ENCODE measurements around the gene MYOD1.

Gene MYOD1

DNA sequence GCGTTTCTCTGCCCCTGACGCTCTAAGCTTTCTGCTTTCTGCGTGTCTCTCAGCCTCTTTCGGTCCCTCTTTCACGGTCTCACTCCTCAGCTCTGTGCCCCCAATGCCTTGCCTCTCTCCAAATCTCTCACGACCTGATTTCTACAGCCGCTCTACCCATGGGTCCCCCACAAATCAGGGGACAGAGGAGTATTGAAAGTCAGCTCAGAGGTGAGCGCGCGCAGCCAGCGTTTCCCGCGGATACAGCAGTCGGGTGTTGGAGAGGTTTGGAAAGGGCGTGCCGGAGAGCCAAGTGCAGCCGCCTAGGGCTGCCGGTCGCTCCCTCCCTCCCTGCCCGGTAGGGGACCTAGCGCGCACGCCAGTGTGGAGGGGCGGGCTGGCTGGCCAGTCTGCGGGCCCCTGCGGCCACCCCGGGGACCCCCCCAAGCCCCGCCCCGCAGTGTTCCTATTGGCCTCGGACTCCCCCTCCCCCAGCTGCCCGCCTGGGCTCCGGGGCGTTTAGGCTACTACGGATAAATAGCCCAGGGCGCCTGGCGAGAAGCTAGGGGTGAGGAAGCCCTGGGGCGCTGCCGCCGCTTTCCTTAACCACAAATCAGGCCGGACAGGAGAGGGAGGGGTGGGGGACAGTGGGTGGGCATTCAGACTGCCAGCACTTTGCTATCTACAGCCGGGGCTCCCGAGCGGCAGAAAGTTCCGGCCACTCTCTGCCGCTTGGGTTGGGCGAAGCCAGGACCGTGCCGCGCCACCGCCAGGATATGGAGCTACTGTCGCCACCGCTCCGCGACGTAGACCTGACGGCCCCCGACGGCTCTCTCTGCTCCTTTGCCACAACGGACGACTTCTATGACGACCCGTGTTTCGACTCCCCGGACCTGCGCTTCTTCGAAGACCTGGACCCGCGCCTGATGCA is at the start of gene MYOD1:
Gene MYOD1, plus strand, starts transcription at position 544 of the 910 bp plus-strand sequence. Its CDS starts 212 bp downstream, at position 756.
- TF ChIP-seq, protein P1, sequence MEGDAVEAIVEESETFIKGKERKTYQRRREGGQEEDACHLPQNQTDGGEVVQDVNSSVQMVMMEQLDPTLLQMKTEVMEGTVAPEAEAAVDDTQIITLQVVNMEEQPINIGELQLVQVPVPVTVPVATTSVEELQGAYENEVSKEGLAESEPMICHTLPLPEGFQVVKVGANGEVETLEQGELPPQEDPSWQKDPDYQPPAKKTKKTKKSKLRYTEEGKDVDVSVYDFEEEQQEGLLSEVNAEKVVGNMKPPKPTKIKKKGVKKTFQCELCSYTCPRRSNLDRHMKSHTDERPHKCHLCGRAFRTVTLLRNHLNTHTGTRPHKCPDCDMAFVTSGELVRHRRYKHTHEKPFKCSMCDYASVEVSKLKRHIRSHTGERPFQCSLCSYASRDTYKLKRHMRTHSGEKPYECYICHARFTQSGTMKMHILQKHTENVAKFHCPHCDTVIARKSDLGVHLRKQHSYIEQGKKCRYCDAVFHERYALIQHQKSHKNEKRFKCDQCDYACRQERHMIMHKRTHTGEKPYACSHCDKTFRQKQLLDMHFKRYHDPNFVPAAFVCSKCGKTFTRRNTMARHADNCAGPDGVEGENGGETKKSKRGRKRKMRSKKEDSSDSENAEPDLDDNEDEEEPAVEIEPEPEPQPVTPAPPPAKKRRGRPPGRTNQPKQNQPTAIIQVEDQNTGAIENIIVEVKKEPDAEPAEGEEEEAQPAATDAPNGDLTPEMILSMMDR (IDR thresholded peaks at IDR 0.05; ENCODE audit: insufficient read depth, low read depth, low read length, missing control alignments) = no peak
- peak; percentile 27 for DNase-seq (ENCODE audit: low read depth)
- no peak within 1 kb of the TSS for H3K4me3 ChIP-seq (ENCODE audit: low read length)

DNA sequence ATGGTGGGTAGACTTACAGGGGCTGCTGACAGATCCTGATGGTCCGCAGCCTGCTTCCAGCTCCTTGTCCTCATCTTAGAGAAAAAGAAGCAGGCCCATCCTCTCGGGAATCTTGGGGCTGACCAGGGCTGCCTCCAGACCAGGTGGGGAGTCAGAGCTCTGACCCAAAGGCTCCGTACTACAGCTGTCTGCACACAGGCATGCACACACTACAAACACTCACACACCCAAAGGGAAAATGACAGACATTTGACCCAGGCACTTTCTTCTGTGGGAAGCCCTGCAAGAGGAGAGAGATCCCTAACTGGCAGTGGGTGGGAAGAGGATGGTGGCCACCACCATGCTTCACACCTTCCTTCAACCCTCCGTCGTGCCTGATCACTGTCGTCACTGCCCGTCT is 46.9 kb upstream of the MYOD1 start:
- TF ChIP-seq, protein P1 (IDR thresholded peaks at IDR 0.05; ENCODE audit: insufficient read depth, low read depth, low read length, missing control alignments) = no peak
- no peak overlapping the region for H3K4me3 ChIP-seq (ENCODE audit: low read length)
- no peak for DNase-seq (ENCODE audit: low read depth)

DNA sequence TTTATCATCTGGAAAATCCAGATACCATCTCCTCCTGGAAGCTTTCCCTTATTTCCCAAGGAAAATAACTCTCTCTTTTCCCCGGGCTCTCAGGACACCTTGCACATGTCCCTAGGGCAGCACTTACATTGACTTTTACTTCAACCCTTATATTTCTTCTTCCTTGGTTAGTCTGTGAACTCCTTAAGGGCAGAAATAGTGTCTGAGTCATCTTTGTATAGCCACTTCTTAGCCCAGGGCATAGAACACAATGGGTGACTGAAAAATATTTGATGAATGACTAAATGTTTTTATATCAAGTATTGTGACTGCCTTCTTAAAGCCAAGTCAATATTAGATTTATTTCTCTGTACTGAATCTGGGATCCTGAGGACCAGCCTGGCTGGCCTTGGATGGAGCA is 45.4 kb upstream of the MYOD1 start:
- no peak overlapping the region for H3K4me3 ChIP-seq (ENCODE audit: low read length)
- TF ChIP-seq, protein P1 (IDR thresholded peaks at IDR 0.05; ENCODE audit: insufficient read depth, low read depth, low read length, missing control alignments) = no peak
- DNase-seq (ENCODE audit: low read depth) = peak; percentile 22

DNA sequence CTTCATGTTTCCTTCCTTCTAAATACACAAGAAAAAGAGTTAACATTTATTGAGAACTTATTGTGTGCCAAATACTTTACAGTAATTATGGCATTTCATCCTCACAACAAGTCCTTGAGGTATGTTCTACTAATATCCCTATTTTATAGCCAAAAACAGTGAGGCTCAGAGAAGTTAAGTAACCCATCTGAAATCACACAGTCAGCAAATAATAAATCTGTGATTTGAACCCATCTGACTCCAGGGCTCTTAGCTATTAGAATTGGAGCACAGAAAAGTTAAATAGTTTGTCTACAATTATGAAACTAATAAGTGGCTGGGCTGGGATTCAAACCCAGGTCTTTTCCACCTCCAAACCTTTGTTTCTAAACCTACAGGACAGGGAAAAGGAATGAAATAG is 36.5 kb upstream of the MYOD1 start:
- TF ChIP-seq, protein P1 (IDR thresholded peaks at IDR 0.05; ENCODE audit: insufficient read depth, low read depth, low read length, missing control alignments) = no peak
- DNase-seq (ENCODE audit: low read depth) = no peak
- no peak overlapping the region for H3K4me3 ChIP-seq (ENCODE audit: low read length)

DNA sequence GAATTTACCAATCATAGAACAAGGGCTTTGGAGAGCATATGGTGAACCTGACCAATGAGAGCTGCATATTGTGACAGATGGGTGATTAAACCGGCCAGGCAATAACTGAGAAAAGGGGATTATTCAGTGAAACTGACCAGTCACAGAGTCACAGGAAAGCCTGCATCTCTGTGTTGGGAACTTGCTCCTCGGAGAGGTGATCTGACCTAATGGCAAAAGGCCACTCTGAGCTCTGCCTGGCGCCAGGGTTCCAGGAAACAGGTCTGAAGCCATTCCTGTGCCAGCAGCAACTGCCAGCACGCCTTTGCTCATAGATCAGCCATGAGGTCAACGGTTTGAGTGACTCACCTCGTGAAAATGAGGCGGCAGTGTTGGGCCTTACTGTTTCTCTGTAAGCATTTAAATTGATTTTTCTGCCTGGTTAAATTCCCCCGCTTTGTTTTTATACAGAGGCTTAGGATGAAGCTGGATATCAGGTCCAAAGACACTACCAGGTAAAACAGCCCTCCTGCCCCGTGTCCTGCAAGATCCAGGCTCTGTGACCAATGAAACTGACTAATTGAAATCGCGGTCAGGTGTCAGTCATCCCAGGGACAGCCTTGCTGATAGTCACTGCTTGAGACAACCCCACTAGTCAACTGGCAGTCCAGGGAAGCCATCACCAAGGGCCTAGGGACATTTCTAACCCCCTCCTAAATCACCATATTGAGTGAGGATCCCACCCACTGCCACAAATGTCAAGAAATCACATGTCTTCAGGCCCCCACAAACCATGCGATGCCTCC is 35.8 kb upstream of the MYOD1 start:
- no peak overlapping the region for H3K4me3 ChIP-seq (ENCODE audit: low read length)
- DNase-seq (ENCODE audit: low read depth) = peak; percentile 48
- TF ChIP-seq, protein P1 (IDR thresholded peaks at IDR 0.05; ENCODE audit: insufficient read depth, low read depth, low read length, missing control alignments) = no peak

DNA sequence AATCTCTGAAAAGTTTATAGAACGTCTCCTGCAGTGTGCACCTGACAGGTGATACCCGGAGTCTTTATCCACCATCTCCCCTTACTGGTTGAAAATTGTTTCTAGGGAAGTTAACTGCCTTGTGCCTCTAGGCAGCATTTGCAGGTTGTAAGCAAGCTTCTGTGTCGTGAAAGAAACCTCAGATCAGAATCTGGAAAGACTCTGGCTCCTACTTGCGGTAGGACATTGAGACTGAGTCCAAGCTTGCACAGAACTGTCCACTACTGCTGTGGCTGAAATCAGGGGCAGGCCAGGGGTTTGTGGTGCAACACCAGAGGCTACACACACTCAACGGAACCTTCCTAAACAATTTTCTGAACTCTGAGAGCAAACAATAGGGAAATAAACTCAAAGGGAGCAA is 34.8 kb upstream of the MYOD1 start:
- no peak overlapping the region for H3K4me3 ChIP-seq (ENCODE audit: low read length)
- no peak for DNase-seq (ENCODE audit: low read depth)
- TF ChIP-seq, protein P1 (IDR thresholded peaks at IDR 0.05; ENCODE audit: insufficient read depth, low read depth, low read length, missing control alignments) = no peak

Measured in epithelial cell of esophagus (primary cell).